Measurements from ENCODE around the gene COQ9.

DNA sequence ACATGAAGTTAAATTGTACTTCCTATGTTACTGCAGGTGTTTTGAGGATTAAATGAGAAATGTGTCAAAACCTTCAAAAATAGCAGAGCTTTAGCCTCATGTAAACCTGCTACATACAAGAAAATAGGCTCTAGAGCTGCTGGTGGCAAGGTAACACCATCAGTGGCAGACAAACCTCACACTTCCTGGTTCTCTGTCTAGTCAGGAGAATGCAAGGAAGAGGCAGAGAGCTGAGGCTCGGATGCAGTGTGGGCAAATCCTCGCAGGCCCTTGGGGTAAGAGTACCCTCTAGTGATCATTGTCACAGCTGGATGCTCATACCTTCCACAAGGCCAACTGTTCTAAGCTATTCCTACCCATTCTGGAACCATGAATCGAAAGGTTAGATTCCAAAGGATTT is 14.3 kb upstream of the COQ9 start:
- TF ChIP-seq RAD21 (IDR thresholded peaks at IDR 0.05; ENCODE audit: low read depth) (no peak), EZH2 (IDR thresholded peaks at IDR 0.05) (no peak)
